Adrenal gland (tissue), 5 donors: ENCODE data around the gene ALG12.

Experiments used
- POLR2A ChIP-seq, 2 donors: fragments of 450-650 bp; IDR thresholded peaks; one replicate each; pipeline ENCODE4 v1.6.1; 2017; ENCODE audit warnings: antibody characterized with exemption in 2 of 2, mild to moderate bottlenecking in 2 of 2, moderate library complexity in 1 of 2
- TF ChIP-seq, protein P1 (sequence below), 6 experiments: fragments of 450-650 bp in 4 of 6; fragments of 200-600 bp in 2 of 6; sonication (generic) in 1 of 6; IDR thresholded peaks; 1 replicate in 5 of 6; 2 replicates in 1 of 6; pipeline versions ENCODE4 v1.5.1 to v1.8.0; 2016 to 2021; ENCODE audit warnings: antibody characterized with exemption in 6 of 6, mild to moderate bottlenecking in 2 of 6, moderate library complexity in 1 of 6
- donor health status: DM: no; HTN: no; CAD: no.

DNA sequence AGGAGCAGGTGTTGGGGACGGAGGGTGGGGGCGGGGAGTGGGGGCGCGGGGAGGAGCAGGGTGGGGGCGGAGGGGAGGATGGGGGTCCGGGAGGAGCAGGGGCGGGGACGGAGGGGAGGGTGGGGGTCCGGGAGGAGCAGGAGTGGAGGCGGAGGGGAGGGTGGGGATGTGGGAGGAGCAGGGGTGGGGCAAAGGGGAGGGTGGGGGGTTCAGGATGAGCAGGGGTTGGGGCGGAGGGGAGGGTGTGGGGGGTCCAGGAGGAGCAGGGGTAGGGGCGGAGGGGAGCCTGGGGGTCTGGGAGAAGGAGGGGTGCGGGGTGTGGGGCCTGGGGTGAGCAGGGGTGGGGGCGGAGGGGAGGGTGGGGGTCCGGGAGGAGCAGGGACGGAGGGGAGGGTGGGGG, 17.3 kb upstream of the ALG12 start:
- TF ChIP-seq, protein P1, sequence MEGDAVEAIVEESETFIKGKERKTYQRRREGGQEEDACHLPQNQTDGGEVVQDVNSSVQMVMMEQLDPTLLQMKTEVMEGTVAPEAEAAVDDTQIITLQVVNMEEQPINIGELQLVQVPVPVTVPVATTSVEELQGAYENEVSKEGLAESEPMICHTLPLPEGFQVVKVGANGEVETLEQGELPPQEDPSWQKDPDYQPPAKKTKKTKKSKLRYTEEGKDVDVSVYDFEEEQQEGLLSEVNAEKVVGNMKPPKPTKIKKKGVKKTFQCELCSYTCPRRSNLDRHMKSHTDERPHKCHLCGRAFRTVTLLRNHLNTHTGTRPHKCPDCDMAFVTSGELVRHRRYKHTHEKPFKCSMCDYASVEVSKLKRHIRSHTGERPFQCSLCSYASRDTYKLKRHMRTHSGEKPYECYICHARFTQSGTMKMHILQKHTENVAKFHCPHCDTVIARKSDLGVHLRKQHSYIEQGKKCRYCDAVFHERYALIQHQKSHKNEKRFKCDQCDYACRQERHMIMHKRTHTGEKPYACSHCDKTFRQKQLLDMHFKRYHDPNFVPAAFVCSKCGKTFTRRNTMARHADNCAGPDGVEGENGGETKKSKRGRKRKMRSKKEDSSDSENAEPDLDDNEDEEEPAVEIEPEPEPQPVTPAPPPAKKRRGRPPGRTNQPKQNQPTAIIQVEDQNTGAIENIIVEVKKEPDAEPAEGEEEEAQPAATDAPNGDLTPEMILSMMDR (IDR thresholded peaks at IDR 0.05): no peak
- TF ChIP-seq POLR2A (IDR thresholded peaks at IDR 0.05): no peak
